Ishikawa (cell line): ENCODE measurements around the gene ALDH3A2.

Source experiments
- CEBPB ChIP-seq: IDR thresholded peaks from 2 replicates; pipeline ENCODE4 v1.6.1; 2012
- CREB1 ChIP-seq: IDR thresholded peaks from 2 replicates; pipeline ENCODE4 v1.6.1; 2012; ENCODE audit warnings: low read depth
- EGR1 ChIP-seq: IDR thresholded peaks from 2 replicates; pipeline ENCODE4 v1.6.1; 2012
- EP300 ChIP-seq: IDR thresholded peaks from 2 replicates; pipeline ENCODE4 v1.6.1; 2012; ENCODE audit warnings: borderline replicate concordance
- FOXM1 ChIP-seq: IDR thresholded peaks from 2 replicates; pipeline ENCODE4 v1.6.1; 2012; ENCODE audit warnings: low read depth, borderline replicate concordance
- NFIC ChIP-seq: IDR thresholded peaks from 2 replicates; pipeline ENCODE4 v1.6.1; 2012
- RAD21 ChIP-seq: IDR thresholded peaks from 2 replicates; pipeline ENCODE4 v1.6.1; 2012; ENCODE audit warnings: low read depth
- TAF1 ChIP-seq: IDR thresholded peaks from 2 replicates; pipeline ENCODE4 v1.6.1; 2012; ENCODE audit warnings: low read depth, mild to moderate bottlenecking
- TCF12 ChIP-seq: IDR thresholded peaks from 2 replicates; pipeline ENCODE4 v1.6.1; 2012; ENCODE audit warnings: low read depth
- TEAD4 ChIP-seq: IDR thresholded peaks from 2 replicates; pipeline ENCODE4 v1.6.1; 2012
- YY1 ChIP-seq: IDR thresholded peaks from 2 replicates; pipeline ENCODE4 v1.6.1; 2012; ENCODE audit warnings: low read depth
- ZBTB7A ChIP-seq: IDR thresholded peaks from 2 replicates; pipeline ENCODE4 v1.6.1; 2012; ENCODE audit warnings: low read depth
- TF ChIP-seq, protein P1 (sequence below): IDR thresholded peaks from 2 replicates; pipeline ENCODE4 v1.6.1; 2012; ENCODE audit warnings: low read depth, mild to moderate bottlenecking
- TF ChIP-seq, protein P2 (sequence below): IDR thresholded peaks from 2 replicates; pipeline ENCODE4 v1.6.1; 2012
- TF ChIP-seq, protein P3 (sequence below): IDR thresholded peaks from 2 replicates; pipeline ENCODE4 v1.6.1; 2012

ALDH3A2 gene

DNA sequence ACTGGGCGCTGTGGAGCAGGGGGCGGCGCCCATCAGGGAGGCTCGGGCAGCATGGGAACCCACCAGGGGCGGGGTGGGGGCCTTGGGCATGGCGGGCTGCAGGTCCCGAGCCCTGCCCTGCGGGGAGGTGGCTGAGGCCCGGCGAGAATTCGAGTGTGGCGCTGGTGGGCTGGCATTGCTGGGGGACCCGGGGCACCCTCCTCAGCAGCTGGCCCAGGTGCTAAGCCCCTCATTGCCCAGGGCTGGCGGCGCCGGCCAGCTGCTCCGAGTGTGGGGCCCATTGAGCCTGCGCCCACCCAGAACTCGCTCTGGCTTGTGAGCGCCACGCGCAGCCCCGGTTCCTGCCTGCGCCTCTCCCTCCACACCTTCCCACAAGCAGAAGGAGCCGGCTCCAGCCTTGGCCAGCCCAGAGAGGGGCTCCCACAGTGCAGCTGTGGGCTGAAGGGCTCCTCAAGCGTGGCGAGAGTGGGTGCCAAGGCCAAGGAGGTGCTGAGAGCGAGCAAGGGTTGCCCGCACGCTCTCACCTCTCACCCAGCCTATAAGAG lies 5.9 kb downstream of the ALDH3A2 start:
- TF ChIP-seq NFIC, result no peak
- TF ChIP-seq, protein P1, sequence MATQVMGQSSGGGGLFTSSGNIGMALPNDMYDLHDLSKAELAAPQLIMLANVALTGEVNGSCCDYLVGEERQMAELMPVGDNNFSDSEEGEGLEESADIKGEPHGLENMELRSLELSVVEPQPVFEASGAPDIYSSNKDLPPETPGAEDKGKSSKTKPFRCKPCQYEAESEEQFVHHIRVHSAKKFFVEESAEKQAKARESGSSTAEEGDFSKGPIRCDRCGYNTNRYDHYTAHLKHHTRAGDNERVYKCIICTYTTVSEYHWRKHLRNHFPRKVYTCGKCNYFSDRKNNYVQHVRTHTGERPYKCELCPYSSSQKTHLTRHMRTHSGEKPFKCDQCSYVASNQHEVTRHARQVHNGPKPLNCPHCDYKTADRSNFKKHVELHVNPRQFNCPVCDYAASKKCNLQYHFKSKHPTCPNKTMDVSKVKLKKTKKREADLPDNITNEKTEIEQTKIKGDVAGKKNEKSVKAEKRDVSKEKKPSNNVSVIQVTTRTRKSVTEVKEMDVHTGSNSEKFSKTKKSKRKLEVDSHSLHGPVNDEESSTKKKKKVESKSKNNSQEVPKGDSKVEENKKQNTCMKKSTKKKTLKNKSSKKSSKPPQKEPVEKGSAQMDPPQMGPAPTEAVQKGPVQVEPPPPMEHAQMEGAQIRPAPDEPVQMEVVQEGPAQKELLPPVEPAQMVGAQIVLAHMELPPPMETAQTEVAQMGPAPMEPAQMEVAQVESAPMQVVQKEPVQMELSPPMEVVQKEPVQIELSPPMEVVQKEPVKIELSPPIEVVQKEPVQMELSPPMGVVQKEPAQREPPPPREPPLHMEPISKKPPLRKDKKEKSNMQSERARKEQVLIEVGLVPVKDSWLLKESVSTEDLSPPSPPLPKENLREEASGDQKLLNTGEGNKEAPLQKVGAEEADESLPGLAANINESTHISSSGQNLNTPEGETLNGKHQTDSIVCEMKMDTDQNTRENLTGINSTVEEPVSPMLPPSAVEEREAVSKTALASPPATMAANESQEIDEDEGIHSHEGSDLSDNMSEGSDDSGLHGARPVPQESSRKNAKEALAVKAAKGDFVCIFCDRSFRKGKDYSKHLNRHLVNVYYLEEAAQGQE, result no peak
- TF ChIP-seq EGR1, result no peak

DNA sequence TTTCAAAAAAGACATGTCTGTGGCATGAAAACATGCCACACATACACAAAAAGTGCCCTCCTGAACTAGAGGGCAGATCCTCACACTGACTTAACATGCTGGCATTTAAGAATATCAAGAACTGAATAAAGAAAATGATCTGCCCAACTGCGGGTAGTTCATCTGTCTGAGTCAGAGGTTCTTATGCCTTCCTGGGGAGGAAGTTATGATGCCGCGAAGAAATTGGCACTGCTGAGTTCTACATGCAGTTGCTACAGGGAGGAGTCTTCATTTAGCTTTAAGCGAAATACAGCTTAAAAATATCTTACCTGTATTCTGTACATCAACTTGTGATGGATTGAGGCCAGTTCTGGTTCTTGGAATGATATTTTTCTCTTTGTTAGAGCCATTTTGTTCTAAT lies 6.3 kb downstream of the ALDH3A2 start:
- TF ChIP-seq EGR1 (no peak), CREB1 (no peak), YY1 (no peak), ZBTB7A (no peak), NFIC (no peak), RAD21 (no peak), FOXM1 (no peak), CEBPB (no peak), EP300 (no peak), TEAD4 (no peak), TAF1 (no peak), TCF12 (no peak)
- TF ChIP-seq, protein P2, sequence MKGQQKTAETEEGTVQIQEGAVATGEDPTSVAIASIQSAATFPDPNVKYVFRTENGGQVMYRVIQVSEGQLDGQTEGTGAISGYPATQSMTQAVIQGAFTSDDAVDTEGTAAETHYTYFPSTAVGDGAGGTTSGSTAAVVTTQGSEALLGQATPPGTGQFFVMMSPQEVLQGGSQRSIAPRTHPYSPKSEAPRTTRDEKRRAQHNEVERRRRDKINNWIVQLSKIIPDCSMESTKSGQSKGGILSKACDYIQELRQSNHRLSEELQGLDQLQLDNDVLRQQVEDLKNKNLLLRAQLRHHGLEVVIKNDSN, result no peak
- TF ChIP-seq, protein P3, sequence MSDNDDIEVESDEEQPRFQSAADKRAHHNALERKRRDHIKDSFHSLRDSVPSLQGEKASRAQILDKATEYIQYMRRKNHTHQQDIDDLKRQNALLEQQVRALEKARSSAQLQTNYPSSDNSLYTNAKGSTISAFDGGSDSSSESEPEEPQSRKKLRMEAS, result no peak
- TF ChIP-seq, protein P1, result no peak

DNA sequence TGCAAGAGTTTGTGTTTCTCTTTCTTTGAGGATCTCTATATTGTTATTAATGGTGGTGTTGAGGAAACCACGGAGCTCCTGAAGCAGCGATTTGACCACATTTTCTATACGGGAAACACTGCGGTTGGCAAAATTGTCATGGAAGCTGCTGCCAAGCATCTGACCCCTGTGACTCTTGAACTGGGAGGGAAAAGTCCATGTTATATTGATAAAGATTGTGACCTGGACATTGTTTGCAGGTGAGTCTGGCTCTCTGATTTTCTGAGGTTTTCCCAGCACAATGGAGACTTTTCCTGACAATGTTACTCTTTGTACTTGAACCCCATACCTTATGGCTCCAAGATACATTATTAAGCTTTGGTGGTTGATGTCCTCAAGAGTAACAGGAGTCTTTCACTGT lies 7.8 kb downstream of the ALDH3A2 start:
- TF ChIP-seq TEAD4 (no peak), CREB1 (no peak), EGR1 (no peak), NFIC (no peak), YY1 (no peak), CEBPB (no peak), FOXM1 (no peak), EP300 (no peak), TCF12 (no peak), TAF1 (no peak), ZBTB7A (no peak), RAD21 (no peak)
- TF ChIP-seq, protein P2, result no peak
- TF ChIP-seq, protein P1, result no peak
- TF ChIP-seq, protein P3, result no peak

DNA sequence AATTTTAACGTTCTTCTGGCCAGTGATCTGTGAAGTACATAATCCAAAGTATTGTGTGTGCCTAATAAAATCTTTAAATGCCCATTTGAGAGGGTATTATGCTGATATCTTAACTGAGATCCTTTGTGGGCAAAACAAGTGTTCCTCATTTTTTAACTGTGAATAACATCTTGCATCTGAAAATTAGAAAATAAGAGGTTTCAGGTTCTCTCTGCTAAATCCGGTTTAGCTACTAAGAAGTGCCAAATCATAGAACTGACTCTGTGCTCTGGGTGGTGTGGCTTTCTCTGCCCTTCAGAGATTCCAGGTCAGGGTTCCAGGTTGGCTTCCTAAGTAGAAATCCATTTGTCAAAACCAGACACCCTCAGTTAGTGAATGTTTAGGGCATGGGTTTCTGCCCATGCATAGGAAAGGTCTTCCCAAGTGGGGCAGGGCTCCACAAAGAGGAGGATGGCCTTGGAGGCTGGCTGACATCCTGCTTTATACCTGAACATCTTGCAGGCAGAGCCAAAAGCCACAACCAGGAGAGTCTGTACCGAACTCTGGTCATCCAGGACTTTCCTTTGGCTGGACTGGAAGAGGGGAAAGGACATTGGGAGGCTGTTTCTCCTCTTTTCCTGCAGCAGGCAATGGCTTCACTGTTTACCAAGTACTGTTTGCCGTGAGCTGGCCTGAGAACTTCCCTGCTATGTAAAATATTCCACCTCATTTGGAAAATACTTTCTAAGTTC lies 8.5 kb downstream of the ALDH3A2 start:
- TF ChIP-seq TEAD4, result 0 out of 2 replicates have a peak, but pooled peaks have one; percentile 2
- no peak for TF ChIP-seq CEBPB
- TF ChIP-seq EP300, result 0 out of 2 replicates have a peak, but pooled peaks have one; percentile 33
- no peak for TF ChIP-seq ZBTB7A
- no peak for TF ChIP-seq RAD21
